KMS-11 (cell line): ENCODE measurements around the gene PHOSPHO1.

Experiments
- H2AFZ ChIP-seq: fragments of 200-600 bp; sonication (generic); 2 replicates; pipeline ENCODE4 v1.6.1; 2016; ENCODE audit warnings: antibody characterized with exemption, mixed run types, low read depth
- H3K27ac ChIP-seq: fragments of 200-600 bp; sonication (generic); 2 replicates; pipeline ENCODE4 v1.6.1; 2016; ENCODE audit warnings: mild to moderate bottlenecking, mixed run types
- H3K27me3 ChIP-seq: fragments of 200-600 bp; sonication (generic); 2 replicates; pipeline ENCODE4 v1.6.1; 2017; ENCODE audit warnings: mild to moderate bottlenecking, low read depth, mixed run types, moderate library complexity; ENCODE audit not compliant: insufficient read depth
- H3K36me3 ChIP-seq: fragments of 200-600 bp; sonication (generic); 2 replicates; pipeline ENCODE4 v1.6.1; 2017; ENCODE audit warnings: mild to moderate bottlenecking, mixed run types; ENCODE audit not compliant: insufficient read depth
- H3K4me1 ChIP-seq: fragments of 200-600 bp; sonication (generic); 2 replicates; pipeline ENCODE4 v1.6.1; 2016; ENCODE audit warnings: mild to moderate bottlenecking, low read depth, mixed run types; ENCODE audit not compliant: poor library complexity, severe bottlenecking
- H3K4me2 ChIP-seq: fragments of 200-600 bp; sonication (generic); 2 replicates; pipeline ENCODE4 v1.7.0; 2016; ENCODE audit warnings: mild to moderate bottlenecking, mixed run types
- H3K4me3 ChIP-seq: fragments of 200-600 bp; sonication (generic); IDR thresholded peaks from 2 replicates; pipeline ENCODE4 v1.6.1; 2017; ENCODE audit warnings: low read depth, low read length, mixed read lengths; ENCODE audit not compliant: insufficient read depth
- H3K79me2 ChIP-seq: fragments of 200-600 bp; sonication (generic); 2 replicates; pipeline ENCODE4 v1.6.1; 2016; ENCODE audit warnings: low read depth, mixed run types; ENCODE audit not compliant: insufficient read depth
- H3K9ac ChIP-seq: fragments of 200-600 bp; sonication (generic); 2 replicates; pipeline ENCODE4 v1.6.1; 2016; ENCODE audit warnings: mild to moderate bottlenecking, mixed run types
- H4K20me1 ChIP-seq: fragments of 200-600 bp; sonication (generic); 2 replicates; pipeline ENCODE4 v1.6.1; 2016; ENCODE audit warnings: mild to moderate bottlenecking, mixed run types; ENCODE audit not compliant: insufficient read depth
- CTCF ChIP-seq: fragments of 200-600 bp; sonication (generic); conservative IDR thresholded peaks from 2 replicates; pipeline ENCODE4 v1.6.1; 2017; ENCODE audit warnings: low read depth, mild to moderate bottlenecking, antibody characterized with exemption, low read length, moderate library complexity, mixed read lengths

PHOSPHO1 gene

DNA sequence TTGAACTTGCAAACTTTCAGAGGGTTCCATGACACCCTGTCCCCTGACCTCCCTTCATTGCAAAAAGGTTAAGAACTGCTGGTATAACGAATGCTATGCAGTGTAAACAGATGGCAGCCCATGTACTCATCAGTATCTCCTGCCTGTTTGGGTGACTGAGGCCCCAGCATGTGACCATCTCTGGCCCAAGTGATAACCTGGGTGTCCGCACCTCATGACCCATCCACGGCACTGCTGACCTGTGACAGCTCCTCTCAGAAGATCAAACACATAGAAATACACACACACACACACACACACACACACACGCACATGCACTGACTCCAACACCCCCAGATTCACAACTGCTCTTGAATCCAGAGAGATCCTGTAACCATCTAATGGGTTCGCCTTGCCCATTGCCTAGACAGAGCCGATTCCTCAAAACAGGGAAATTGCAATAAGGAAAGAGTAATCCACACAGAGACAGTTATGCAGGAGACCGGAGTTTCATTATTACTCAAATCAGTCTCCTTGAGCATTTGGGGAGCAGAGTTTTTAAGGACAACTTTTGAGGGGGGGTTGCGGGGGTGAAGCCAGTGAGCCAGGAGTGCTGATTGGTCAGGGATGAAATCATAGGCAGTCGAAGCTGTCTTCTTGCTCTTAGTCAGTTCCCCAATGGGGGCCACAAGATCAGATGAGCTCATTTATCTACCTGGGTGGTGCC, 11.3 kb upstream of the PHOSPHO1 start:
- Histone ChIP-seq H3K79me2 (no peaks in the 10 kb centered on the region), H3K4me2 (no peak overlapping the region), H4K20me1 (no peaks in the 10 kb centered on the region), H3K27ac (no peak overlapping the region), H3K27me3 (no peaks in the 10 kb centered on the region), H3K9ac (no peak overlapping the region), H3K4me3 (no peak overlapping the region), H2AFZ (no peak overlapping the region), H3K36me3 (no peaks in the 10 kb centered on the region), H3K4me1 (no peaks in the 10 kb centered on the region)
- no peak for TF ChIP-seq CTCF

DNA sequence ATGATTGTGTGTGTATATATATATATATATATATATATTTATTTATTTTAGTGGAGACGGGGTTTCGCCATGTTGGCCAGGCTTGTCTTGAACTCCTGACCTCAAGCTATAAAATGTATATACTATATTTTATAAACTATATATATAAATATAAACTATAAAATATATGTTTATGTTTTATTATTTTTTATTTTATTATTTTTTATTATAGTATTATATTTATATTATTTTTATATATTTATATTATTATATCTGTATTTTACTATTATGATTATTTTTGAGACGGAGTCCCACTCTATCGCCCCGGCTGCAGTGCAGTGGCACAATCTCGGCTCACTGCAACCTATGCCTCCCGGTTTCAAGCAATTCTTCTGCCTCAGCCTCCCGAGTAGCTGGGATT, 10.5 kb upstream of the PHOSPHO1 start:
- Histone ChIP-seq H3K36me3 (no peaks in the 10 kb centered on the region), H3K9ac (no peak overlapping the region), H3K4me3 (no peak overlapping the region), H3K27ac (no peak overlapping the region), H3K4me2 (no peak overlapping the region), H3K27me3 (no peaks in the 10 kb centered on the region), H2AFZ (no peak overlapping the region), H3K79me2 (no peaks in the 10 kb centered on the region), H4K20me1 (no peaks in the 10 kb centered on the region), H3K4me1 (no peaks in the 10 kb centered on the region)
- no peak for TF ChIP-seq CTCF

- Histone ChIP-seq H3K27me3 (no peaks in the 10 kb centered on the region), H3K36me3 (no peaks in the 10 kb centered on the region), H3K79me2 (no peaks in the 10 kb centered on the region), H3K27ac (no peak overlapping the region), H4K20me1 (no peaks in the 10 kb centered on the region), H3K4me1 (no peaks in the 10 kb centered on the region), H2AFZ (no peak overlapping the region), H3K4me2 (no peak overlapping the region), H3K4me3 (no peak overlapping the region), H3K9ac (no peak overlapping the region)
- TF ChIP-seq CTCF = no peak
These were observed 10.0 kb upstream of the PHOSPHO1 start for GRCh38 chr17:49240619-49241018.

GRCh38 chr17:49239963-49240362, 9.4 kb upstream of the PHOSPHO1 start:
- no peaks in the 10 kb centered on the region for H4K20me1 ChIP-seq
- no peak for TF ChIP-seq CTCF
- no peak overlapping the region for H3K9ac ChIP-seq
- H3K4me2 ChIP-seq = no peak overlapping the region
- H3K4me1 ChIP-seq = no peaks in the 10 kb centered on the region
- H3K36me3 ChIP-seq = no peaks in the 10 kb centered on the region
- no peaks in the 10 kb centered on the region for H3K27me3 ChIP-seq
- H3K79me2 ChIP-seq = no peaks in the 10 kb centered on the region
- no peak overlapping the region for H3K27ac ChIP-seq
- H3K4me3 ChIP-seq = no peak overlapping the region
- H2AFZ ChIP-seq = no peak overlapping the region
